ENCODE data around the gene ACCS. TPM values are rescaled to one million over a fixed set of nuclear protein-coding genes. Genes with fewer than 3 reads are reported as not detected.

Gene ACCS
- total RNA-seq, 1 experiment from 2014 or later = 7.5 TPM

DNA sequence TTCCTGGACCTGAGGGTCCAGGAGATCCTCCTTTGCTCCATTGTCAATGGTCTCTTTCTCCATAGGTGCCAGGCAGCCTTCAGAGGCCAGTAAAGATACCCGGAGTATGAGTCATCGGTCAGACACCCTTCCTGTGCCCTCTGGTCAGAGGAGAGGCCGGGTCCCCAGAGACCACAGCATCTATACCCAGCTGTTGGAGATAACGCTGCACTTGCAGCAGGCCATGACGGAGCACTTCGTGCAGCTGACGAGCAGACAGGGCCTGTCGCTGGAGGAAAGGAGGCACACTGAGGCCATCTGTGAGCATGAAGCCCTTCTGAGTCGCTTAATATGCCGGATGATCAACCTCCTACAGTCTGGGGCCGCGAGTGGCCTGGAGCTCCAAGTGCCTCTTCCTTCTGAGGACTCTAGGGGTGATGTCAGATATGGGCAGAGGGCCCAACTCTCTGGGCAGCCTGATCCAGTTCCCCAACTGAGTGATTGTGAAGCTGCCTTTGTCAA lies 18.1 kb upstream of the ACCS start, which contains the start of gene ACCSL:
TSS of gene ACCSL (plus strand) at position 51 of the 501 bp plus-strand sequence. CDS start at position 107, 56 bp downstream.
- H3K27me3 Mint-ChIP-seq (ENCODE audit: low read depth) = peaks cover 21% of the 10 kb centered on the region
- H3K9me3 Mint-ChIP-seq = peaks cover 0 to 3% of the 10 kb centered on the region in 2 experiments; a peak in 1 of 5 replicates
- no peak within 1 kb of the TSS for H3K4me3 Mint-ChIP-seq

More for the DNA sequence above, 18.1 kb upstream of the ACCS start, which contains the start of gene ACCSL:
- H3K4me1 Mint-ChIP-seq = no peaks in the 10 kb centered on the region
- Histone ChIP-seq H3K9me3 (ENCODE audit: control insufficient read depth, low read depth, low read length) (no peaks in the 10 kb centered on the region), H3K27me3 (ENCODE audit: insufficient read depth, low read length) (no peaks in the 10 kb centered on the region; the same call in 1 of the 2 replicates), H3K4me1 (ENCODE audit: insufficient read depth, low read length) (no peaks in the 10 kb centered on the region), H3K4me2 (ENCODE audit: insufficient read depth, insufficient read length, low read length) (no peak within 1 kb of the TSS), H3K4ac (ENCODE audit: low read depth, low read length) (no peak within 1 kb of the TSS), H3K23ac (ENCODE audit: insufficient read length, low read depth, low read length) (no peak within 1 kb of the TSS), H3K79me1 (ENCODE audit: insufficient read depth, low read depth, low read length, poor library complexity, severe bottlenecking) (no peaks in the 10 kb centered on the region), H4K5ac (ENCODE audit: insufficient read length, low read depth, low read length) (no peak within 1 kb of the TSS), H3K23me2 (ENCODE audit: insufficient read length, low read depth, low read length, poor library complexity, severe bottlenecking) (no peaks in the 10 kb centered on the region), H2BK12ac (ENCODE audit: insufficient read length, low read depth, low read length) (no peak within 1 kb of the TSS), H2BK20ac (ENCODE audit: low read depth, low read length, poor library complexity, severe bottlenecking) (no peak within 1 kb of the TSS), H2BK5ac (ENCODE audit: insufficient read length, low read length) (no peak within 1 kb of the TSS), H2BK120ac (ENCODE audit: low read depth, low read length, poor library complexity, severe bottlenecking) (no peak within 1 kb of the TSS), H3K27ac (ENCODE audit: insufficient read length, low read depth, low read length) (no peak within 1 kb of the TSS), H2AK5ac (ENCODE audit: insufficient read length, low read length) (no peak within 1 kb of the TSS), H4K91ac (ENCODE audit: insufficient read length, low read depth, low read length) (no peak within 1 kb of the TSS), H2BK15ac (ENCODE audit: low read depth, low read length) (no peak within 1 kb of the TSS), H3T11ph (ENCODE audit: low read length) (no peak within 1 kb of the TSS), H2AFZ (ENCODE audit: low read length) (no peak within 1 kb of the TSS), H3K79me2 (ENCODE audit: insufficient read depth, low read length) (no peaks in the 10 kb centered on the region), H3K9ac (ENCODE audit: extremely low read depth, insufficient read length, low read length) (no peak within 1 kb of the TSS), H3K18ac (ENCODE audit: insufficient read length, low read depth, low read length) (no peak within 1 kb of the TSS), H3K56ac (ENCODE audit: insufficient read length, low read depth, low read length) (no peak within 1 kb of the TSS), H3K14ac (ENCODE audit: insufficient read depth, low read length) (no peak within 1 kb of the TSS), H4K8ac (replicated peaks; ENCODE audit: insufficient read length, low read depth, low read length) (peak within 1 kb of the TSS; percentile 58), H4K20me1 (ENCODE audit: control insufficient read depth, insufficient read depth, insufficient read length) (no peaks in the 10 kb centered on the region)
- peak; percentile 18 for DNase-seq
- no CpG with 5 or more reads among the region's 12 CpGs for WGBS (ENCODE audit: extremely low coverage, insufficient read length, low lambda C conversion rate)
- TF ChIP-seq, protein P1, sequence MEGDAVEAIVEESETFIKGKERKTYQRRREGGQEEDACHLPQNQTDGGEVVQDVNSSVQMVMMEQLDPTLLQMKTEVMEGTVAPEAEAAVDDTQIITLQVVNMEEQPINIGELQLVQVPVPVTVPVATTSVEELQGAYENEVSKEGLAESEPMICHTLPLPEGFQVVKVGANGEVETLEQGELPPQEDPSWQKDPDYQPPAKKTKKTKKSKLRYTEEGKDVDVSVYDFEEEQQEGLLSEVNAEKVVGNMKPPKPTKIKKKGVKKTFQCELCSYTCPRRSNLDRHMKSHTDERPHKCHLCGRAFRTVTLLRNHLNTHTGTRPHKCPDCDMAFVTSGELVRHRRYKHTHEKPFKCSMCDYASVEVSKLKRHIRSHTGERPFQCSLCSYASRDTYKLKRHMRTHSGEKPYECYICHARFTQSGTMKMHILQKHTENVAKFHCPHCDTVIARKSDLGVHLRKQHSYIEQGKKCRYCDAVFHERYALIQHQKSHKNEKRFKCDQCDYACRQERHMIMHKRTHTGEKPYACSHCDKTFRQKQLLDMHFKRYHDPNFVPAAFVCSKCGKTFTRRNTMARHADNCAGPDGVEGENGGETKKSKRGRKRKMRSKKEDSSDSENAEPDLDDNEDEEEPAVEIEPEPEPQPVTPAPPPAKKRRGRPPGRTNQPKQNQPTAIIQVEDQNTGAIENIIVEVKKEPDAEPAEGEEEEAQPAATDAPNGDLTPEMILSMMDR (conservative IDR thresholded peaks at IDR 0.05) = no peak
- H3K36me3 Mint-ChIP-seq (ENCODE audit: insufficient read depth in 1 of 3, low read depth in 3 of 3) = no peaks in the 10 kb centered on the region
- H3K27ac Mint-ChIP-seq = peak within 1 kb of the TSS in 1 of 3 experiments; percentile 90; a peak in 2 of 7 replicates

Measured in H9 (cell line).